ENCODE measurements around the gene SEZ6L2.
A peak's percentile ranks its signal among the peaks of the same experiment; 100 is the strongest.

Gene SEZ6L2

DNA sequence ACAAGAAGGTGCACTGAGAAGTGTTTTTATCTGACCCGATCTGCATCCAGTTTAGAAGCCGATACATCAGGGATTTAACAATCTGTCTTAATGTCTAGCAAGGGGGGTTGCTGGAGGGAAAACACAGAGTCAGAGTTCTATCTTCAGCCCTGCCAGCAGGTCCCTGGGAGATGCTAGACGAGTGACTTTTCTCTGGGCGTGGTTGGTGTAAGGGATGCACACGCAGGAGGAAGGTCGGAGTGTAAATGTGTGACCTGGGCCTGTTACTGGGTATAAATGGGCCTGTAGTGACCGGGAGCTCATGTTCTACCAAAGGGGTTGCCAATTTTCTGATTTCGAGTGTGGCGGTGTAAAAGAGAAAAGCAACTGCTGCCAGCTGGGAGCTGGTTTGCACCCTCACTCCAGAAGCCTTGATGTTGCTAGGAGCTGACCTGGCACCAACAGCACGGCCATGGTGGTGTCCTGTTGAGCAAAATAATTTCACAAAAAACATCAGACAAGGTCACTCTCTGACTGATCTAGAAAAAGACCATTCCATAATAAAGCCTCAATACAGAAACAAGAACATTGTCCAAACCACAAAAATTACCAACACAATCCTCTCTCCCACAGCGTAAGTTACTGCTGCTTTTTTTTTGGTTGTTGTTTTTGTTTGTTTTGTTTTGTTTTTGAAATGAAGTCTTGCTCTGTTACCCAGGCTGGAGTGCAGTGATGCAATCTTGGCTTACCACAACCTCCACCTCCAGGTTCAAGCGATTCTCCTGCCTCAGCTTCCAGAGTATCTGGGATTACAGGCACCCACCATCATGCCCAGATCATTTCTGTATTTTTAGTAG is 27.9 kb upstream of the SEZ6L2 start:
- no peak for TF ChIP-seq CTCF (IDR thresholded peaks at IDR 0.05; ENCODE audit: insufficient read depth, low read length, poor library complexity, severe bottlenecking)
- DNase-seq (ENCODE audit: extremely low read depth, insufficient read length) = no peak
- no peaks in the 10 kb centered on the region; the same call in 1 of the 2 replicates for H3K36me3 ChIP-seq (ENCODE audit: control insufficient read depth, insufficient read depth, low read length)
- H3K4me3 ChIP-seq (replicated peaks; ENCODE audit: low read depth, low read length) = no peak overlapping the region; the same call in 1 of the 2 replicates
- H3K27me3 ChIP-seq (replicated peaks; ENCODE audit: control insufficient read depth, insufficient read depth, low read length) = no peaks in the 10 kb centered on the region

- Histone ChIP-seq H3K4me3 (replicated peaks; ENCODE audit: low read depth, low read length) (peak overlapping the region; percentile 92), H3K27me3 (replicated peaks; ENCODE audit: control insufficient read depth, insufficient read depth, low read length) (no peaks in the 10 kb centered on the region), H3K36me3 (ENCODE audit: control insufficient read depth, insufficient read depth, low read length) (no peaks in the 10 kb centered on the region; the same call in 1 of the 2 replicates)
- TF ChIP-seq CTCF (IDR thresholded peaks at IDR 0.05; ENCODE audit: insufficient read depth, low read length, poor library complexity, severe bottlenecking) = no peak
- no peak for DNase-seq (ENCODE audit: extremely low read depth, insufficient read length)
Observed at GRCh38 chr16:29926711-29927052, 27.3 kb upstream of the SEZ6L2 start.

DNA sequence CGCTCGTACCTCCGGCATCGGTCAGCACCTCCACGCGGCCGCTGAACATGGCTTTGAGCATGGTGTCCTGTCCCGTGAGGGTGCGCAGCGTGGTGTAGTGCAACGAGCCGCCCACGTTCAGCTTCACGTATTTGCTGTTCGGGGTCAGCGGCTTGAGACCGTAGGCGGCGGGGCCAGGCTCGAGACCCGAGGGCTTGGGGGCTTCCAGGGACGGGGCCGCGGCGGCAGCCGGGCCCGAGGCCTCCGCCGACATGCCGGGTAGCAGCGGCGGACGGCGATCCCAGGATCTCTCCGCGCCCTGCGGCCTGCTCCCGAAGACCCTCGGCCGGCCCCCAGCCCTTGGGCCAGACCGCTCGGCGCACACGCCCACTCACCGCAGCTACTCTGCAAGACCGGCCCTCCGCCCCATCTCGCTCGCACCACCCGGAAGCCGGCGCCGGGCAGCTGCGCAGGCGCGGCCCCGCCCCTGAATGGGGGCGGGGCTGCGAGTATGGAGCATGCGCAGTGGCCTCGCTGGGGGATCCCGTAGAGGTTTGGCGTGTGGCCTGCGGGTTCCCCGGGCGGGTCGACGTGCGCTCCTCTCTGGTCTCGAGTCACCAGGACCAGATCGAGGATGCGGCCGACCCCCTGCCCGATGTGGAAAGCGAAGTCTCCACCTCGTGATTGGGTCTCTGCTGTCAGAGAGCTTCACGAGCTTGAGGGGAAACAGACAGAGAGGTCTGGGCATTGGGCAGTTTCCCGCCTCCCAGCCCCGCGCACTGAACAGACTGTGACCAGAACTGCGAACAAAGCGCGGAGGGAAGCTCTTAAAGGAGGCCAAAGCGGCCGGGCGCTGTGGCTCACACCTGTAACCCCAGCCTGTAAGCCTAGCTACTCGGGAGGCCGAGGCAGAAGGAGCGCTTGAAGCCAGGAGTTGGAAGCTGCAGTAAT is 26.7 kb upstream of the SEZ6L2 start, which contains the start of gene KCTD13:
Gene KCTD13 (minus strand): TSS at position 446 of the 930 bp plus-strand sequence. CDS start 193 bp downstream, at position 253.
- Histone ChIP-seq H3K36me3 (ENCODE audit: control insufficient read depth, insufficient read depth, low read length) (no peaks in the 10 kb centered on the region; the same call in 1 of the 2 replicates), H3K4me3 (replicated peaks; ENCODE audit: low read depth, low read length) (peak within 1 kb of the TSS; percentile 92), H3K27me3 (replicated peaks; ENCODE audit: control insufficient read depth, insufficient read depth, low read length) (no peaks in the 10 kb centered on the region)
- no peak for TF ChIP-seq CTCF (IDR thresholded peaks at IDR 0.05; ENCODE audit: insufficient read depth, low read length, poor library complexity, severe bottlenecking)
- peak; percentile 95 for DNase-seq (ENCODE audit: extremely low read depth, insufficient read length)

DNA sequence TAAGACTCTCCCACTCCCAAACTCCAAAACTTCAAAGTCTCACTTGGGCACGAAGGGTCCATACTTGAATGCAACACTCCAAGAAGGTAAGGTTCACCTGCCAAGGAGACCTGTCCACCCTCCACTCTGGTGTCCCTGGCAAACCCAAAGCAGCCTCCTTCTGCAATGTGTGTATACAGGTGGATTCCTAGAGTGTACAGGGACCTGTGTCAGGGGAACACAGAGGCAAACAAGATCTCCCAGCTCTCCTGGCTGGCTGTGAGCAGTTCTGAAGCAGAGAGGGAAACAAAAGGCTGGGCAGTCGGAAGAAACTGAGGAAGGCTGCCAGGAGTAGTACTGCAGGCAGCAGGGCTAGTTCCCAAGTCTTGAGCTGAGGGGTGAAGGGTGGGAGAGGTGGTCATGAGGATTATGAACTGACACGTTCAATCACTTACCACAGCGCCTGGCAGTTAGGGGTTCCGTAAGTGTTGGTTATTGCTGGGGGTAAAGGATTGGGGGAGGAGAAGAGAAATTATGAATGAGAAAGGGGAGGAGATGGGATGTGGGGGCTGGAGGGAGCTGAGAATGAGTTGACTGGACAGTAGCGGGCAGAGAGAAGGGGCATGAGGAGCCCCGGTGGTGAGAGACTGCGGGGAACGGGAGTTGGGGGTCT is 25.9 kb upstream of the SEZ6L2 start:
- no peak for DNase-seq (ENCODE audit: extremely low read depth, insufficient read length)
- Histone ChIP-seq H3K4me3 (replicated peaks; ENCODE audit: low read depth, low read length) (peak overlapping the region; percentile 92), H3K27me3 (replicated peaks; ENCODE audit: control insufficient read depth, insufficient read depth, low read length) (no peaks in the 10 kb centered on the region), H3K36me3 (ENCODE audit: control insufficient read depth, insufficient read depth, low read length) (no peaks in the 10 kb centered on the region; the same call in 1 of the 2 replicates)
- no peak for TF ChIP-seq CTCF (IDR thresholded peaks at IDR 0.05; ENCODE audit: insufficient read depth, low read length, poor library complexity, severe bottlenecking)

- no peaks in the 10 kb centered on the region; the same call in 1 of the 2 replicates for H3K36me3 ChIP-seq (ENCODE audit: control insufficient read depth, insufficient read depth, low read length)
- H3K4me3 ChIP-seq (replicated peaks; ENCODE audit: low read depth, low read length) = no peak overlapping the region
- H3K27me3 ChIP-seq (replicated peaks; ENCODE audit: control insufficient read depth, insufficient read depth, low read length) = no peaks in the 10 kb centered on the region
- no peak for TF ChIP-seq CTCF (IDR thresholded peaks at IDR 0.05; ENCODE audit: insufficient read depth, low read length, poor library complexity, severe bottlenecking)
- no peak for DNase-seq (ENCODE audit: extremely low read depth, insufficient read length)
Observed at GRCh38 chr16:29922986-29923501, 23.7 kb upstream of the SEZ6L2 start.

Measured in GM06990 (cell line).